HG02885 (cell line): ENCODE measurements around the gene REEP3.
A peak's percentile ranks its signal among the peaks of the same experiment; 100 is the strongest.
"Not testable (repeated sequence)": the region's sequence is repeated elsewhere in the genome, so short reads cannot be mapped to it uniquely, and the experiment has no call there.

Source experiments
- ATAC-seq: cut with Tn5 transposase; IDR thresholded peaks from one replicate; pipeline ENCODE4 v1.9.1; 2021; ENCODE audit warnings: mild to moderate bottlenecking; ENCODE audit not compliant: unreplicated experiment, poor library complexity

The REEP3 gene

GRCh38 chr10:63520500-63521415, at the start of gene REEP3:
TSS of gene REEP3 (plus strand) at chr10:63521401. CDS start at chr10:63521546, 145 bp downstream.
- peak; percentile 76 for ATAC-seq

GRCh38 chr10:63474488-63474887, 46.7 kb upstream of the REEP3 start:
- no peak for ATAC-seq

GRCh38 chr10:63477927-63478326, 43.3 kb upstream of the REEP3 start:
- no peak for ATAC-seq

GRCh38 chr10:63478564-63478963, 42.6 kb upstream of the REEP3 start:
- no peak for ATAC-seq

- ATAC-seq = no peak
Measured at GRCh38 chr10:63480237-63480636, 41.0 kb upstream of the REEP3 start.

GRCh38 chr10:63481815-63482421, 39.3 kb upstream of the REEP3 start:
- ATAC-seq = no peak

- ATAC-seq = no peak
Measured at GRCh38 chr10:63483983-63484382, 37.2 kb upstream of the REEP3 start.

- no peak for ATAC-seq
Measured at GRCh38 chr10:63487990-63488389, 33.2 kb upstream of the REEP3 start.

GRCh38 chr10:63489838-63490237, 31.4 kb upstream of the REEP3 start:
- ATAC-seq = no peak

GRCh38 chr10:63491588-63492316, 29.4 kb upstream of the REEP3 start:
- ATAC-seq = no peak

GRCh38 chr10:63492317-63492690, 28.9 kb upstream of the REEP3 start:
- ATAC-seq = not testable (repeated sequence)

GRCh38 chr10:63493004-63493403, 28.2 kb upstream of the REEP3 start:
- no peak for ATAC-seq

- no peak for ATAC-seq
Measured at GRCh38 chr10:63494951-63495350, 26.2 kb upstream of the REEP3 start.

- peak; percentile 36 for ATAC-seq
Measured at GRCh38 chr10:63496561-63496960, 24.6 kb upstream of the REEP3 start.

GRCh38 chr10:63497321-63497720, 23.9 kb upstream of the REEP3 start:
- ATAC-seq = no peak

- ATAC-seq = no peak
Measured at GRCh38 chr10:63498665-63499064, 22.5 kb upstream of the REEP3 start.

- not testable (repeated sequence) for ATAC-seq
Measured at GRCh38 chr10:63500551-63500950, 20.6 kb upstream of the REEP3 start.

GRCh38 chr10:63501954-63502353, 19.2 kb upstream of the REEP3 start:
- ATAC-seq = no peak

GRCh38 chr10:63502832-63503231, 18.4 kb upstream of the REEP3 start:
- no peak for ATAC-seq

- no peak for ATAC-seq
Measured at GRCh38 chr10:63503395-63503794, 17.8 kb upstream of the REEP3 start.
